Stimulated activated CD4-positive, alpha-beta T cell treated with anti-CD3 and anti-CD28 coated beads, Interleukin-4, amount 100 ng/mL, for 48 hours (primary cell): ENCODE data around the gene ARX.

Experiments used
- DNase-seq, 2 donors: peaks; one replicate each; pipeline ENCODE4 v3.0.0-alpha.2; 2020; ENCODE audit warnings: low read depth in 2 of 2

Gene ARX

GRCh38 chrX:25001808-25002660 lies 13.7 kb downstream of the ARX start:
- no peak for DNase-seq

GRCh38 chrX:24999511-24999910 lies 16.3 kb downstream of the ARX start:
- DNase-seq, result no peak

- no peak for DNase-seq
Observed at GRCh38 chrX:24996096-24996709, 19.6 kb downstream of the ARX start.

- DNase-seq, result no peak
Observed at GRCh38 chrX:24993879-24994278, 21.9 kb downstream of the ARX start.

GRCh38 chrX:24990535-24990934 lies 25.2 kb downstream of the ARX start:
- no peak for DNase-seq

GRCh38 chrX:24988314-24988713 lies 27.5 kb downstream of the ARX start:
- no peak for DNase-seq

- DNase-seq, result no peak
Observed at GRCh38 chrX:24987731-24988130, 28.0 kb downstream of the ARX start.

- DNase-seq, result no peak
Observed at GRCh38 chrX:24985120-24985519, 30.6 kb downstream of the ARX start.

- DNase-seq, result no peak
Observed at GRCh38 chrX:24983931-24984330, 31.8 kb downstream of the ARX start.

- DNase-seq, result no peak
Observed at GRCh38 chrX:24982306-24982965, 33.3 kb downstream of the ARX start.

GRCh38 chrX:24981030-24981429 lies 34.7 kb downstream of the ARX start:
- DNase-seq, result no peak

- no peak for DNase-seq
Observed at GRCh38 chrX:24979081-24979480, 36.7 kb downstream of the ARX start.

GRCh38 chrX:24969812-24970211 lies 46.0 kb downstream of the ARX start:
- DNase-seq, result no peak

- no peak for DNase-seq
Observed at GRCh38 chrX:24965372-24965771, 50.4 kb downstream of the ARX start.

- DNase-seq, result no peak
Observed at GRCh38 chrX:24963823-24964222, 51.9 kb downstream of the ARX start.

- DNase-seq, result no peak
Observed at GRCh38 chrX:24961809-24962208, 54.0 kb downstream of the ARX start.

- DNase-seq, result no peak
Observed at GRCh38 chrX:24956828-24957227, 58.9 kb downstream of the ARX start.

- DNase-seq, result no peak
Observed at GRCh38 chrX:24955372-24955930, 60.3 kb downstream of the ARX start.

GRCh38 chrX:24954732-24955131 lies 61.0 kb downstream of the ARX start:
- no peak for DNase-seq
